HepG2 (cell line): ENCODE data around the gene AJUBA. TPM values are rescaled to one million over a fixed set of nuclear protein-coding genes. Genes with fewer than 3 reads are reported as not detected.

Experiments used
- CENPT ChIP-seq: sonication (generic); formaldehyde crosslinking; IDR thresholded peaks from 2 replicates; pipeline ENCODE4 v1.8.0; 2022; ENCODE audit warnings: low read depth, mild to moderate bottlenecking, moderate library complexity, missing genetic modification reagents
- EP300 ChIP-seq, 3 experiments: sonication (generic) in 1 of 3; formaldehyde crosslinking in 1 of 3; IDR thresholded peaks; 2 replicates each; pipeline versions ENCODE4 v1.5.1 to v1.6.1; 2011 to 2020; ENCODE audit warnings: low read depth in 2 of 3, low read length in 2 of 3, borderline replicate concordance in 1 of 3, improper control_type of control experiment in 1 of 3, mild to moderate bottlenecking in 1 of 3, missing genetic modification reagents in 1 of 3, moderate library complexity in 1 of 3
- GABPA ChIP-seq, 2 experiments: IDR thresholded peaks; 2 replicates each; pipeline ENCODE4 v1.6.1; 2011 to 2016; ENCODE audit warnings: low read depth in 2 of 2, low read length in 1 of 2, missing biosample characterization in 1 of 2, missing genetic modification characterization in 1 of 2
- GABPB1 ChIP-seq: IDR thresholded peaks from 2 replicates; pipeline ENCODE4 v1.6.1; 2016; ENCODE audit warnings: mild to moderate bottlenecking, missing genetic modification reagents, moderate library complexity, missing compliant biosample characterization
- ISX ChIP-seq: sonication (generic); formaldehyde crosslinking; conservative IDR thresholded peaks from 2 replicates; pipeline ENCODE4 v1.5.0; 2020; ENCODE audit warnings: missing genetic modification reagents
- KDM2A ChIP-seq: sonication (generic); formaldehyde crosslinking; IDR thresholded peaks from 2 replicates; pipeline ENCODE4 v1.4.0; 2020; ENCODE audit warnings: low read depth, missing genetic modification reagents, borderline replicate concordance
- MTA3 ChIP-seq: sonication (generic); formaldehyde crosslinking; IDR thresholded peaks from 2 replicates; pipeline ENCODE4 v1.4.0; 2020; ENCODE audit warnings: missing genetic modification reagents
- SMAD3 ChIP-seq: sonication (generic); formaldehyde crosslinking; IDR thresholded peaks from 2 replicates; pipeline ENCODE4 v1.4.0; 2020; ENCODE audit warnings: missing genetic modification reagents
- ZFP36L1 ChIP-seq: sonication (generic); formaldehyde crosslinking; IDR thresholded peaks from 2 replicates; pipeline ENCODE4 v1.8.0; 2022; ENCODE audit warnings: mild to moderate bottlenecking, missing genetic modification reagents, moderate library complexity
- ZNF296 ChIP-seq: sonication (generic); formaldehyde crosslinking; conservative IDR thresholded peaks from 2 replicates; pipeline ENCODE4 v1.5.0; 2020; ENCODE audit warnings: mild to moderate bottlenecking, missing genetic modification reagents
- ZNF432 ChIP-seq: sonication (generic); formaldehyde crosslinking; IDR thresholded peaks from 2 replicates; pipeline ENCODE4 v1.5.0; 2020; ENCODE audit warnings: missing genetic modification reagents, mild to moderate bottlenecking, borderline replicate concordance
- ZNF552 ChIP-seq: sonication (generic); formaldehyde crosslinking; IDR thresholded peaks from 2 replicates; pipeline ENCODE4 v1.9.0; 2022; ENCODE audit warnings: missing genetic modification reagents, mild to moderate bottlenecking, borderline replicate concordance
- ZNF670 ChIP-seq: sonication (generic); formaldehyde crosslinking; IDR thresholded peaks from 2 replicates; pipeline ENCODE4 v1.8.0; 2022; ENCODE audit warnings: mild to moderate bottlenecking, missing genetic modification reagents, borderline replicate concordance
- ZNF788 ChIP-seq: sonication (generic); formaldehyde crosslinking; IDR thresholded peaks from 2 replicates; pipeline ENCODE4 v1.5.0; 2020; ENCODE audit warnings: mild to moderate bottlenecking, missing genetic modification reagents, borderline replicate concordance
- ZNF841 ChIP-seq: sonication (generic); formaldehyde crosslinking; IDR thresholded peaks from 2 replicates; pipeline ENCODE4 v1.8.1; 2023; ENCODE audit warnings: missing genetic modification reagents, borderline replicate concordance
- polyA plus RNA-seq, 8 experiments: library from polyadenylated mRNA; depleted of rRNA in 3 of 8; stranded (reverse) in 7 of 8; unstranded in 1 of 8; fragments of >200 nt; fragmentation: Illumina TruSeq in 4 of 8; extraction: Trizol in 4 of 8; gene quantifications; 2 replicates each; pipeline versions ENCODE4 v1.2.1 to v1.2.3, GENCODE V29; 2011 to 2016; ENCODE audit warnings: low read depth in 4 of 8, missing spikeins in 1 of 8, mixed read lengths in 1 of 8; ENCODE audit not compliant: insufficient read depth in 1 of 8
- total RNA-seq, 5 experiments: library from RNA; depleted of rRNA; stranded (reverse); fragments of >200 nt; fragmentation: Illumina TruSeq; extraction: Trizol; gene quantifications; 2 replicates each; pipeline ENCODE4 v1.2.3, GENCODE V29; 2016; ENCODE audit warnings: low read depth in 1 of 5
- TF ChIP-seq, protein P1 (sequence below): sonication (generic); formaldehyde crosslinking; conservative IDR thresholded peaks from 2 replicates; pipeline ENCODE4 v1.5.0; 2020; ENCODE audit warnings: missing genetic modification reagents
- TF ChIP-seq, protein P2 (sequence below): sonication (generic); formaldehyde crosslinking; IDR thresholded peaks from 2 replicates; pipeline ENCODE4 v1.5.1; 2020; ENCODE audit warnings: missing genetic modification reagents, mild to moderate bottlenecking, borderline replicate concordance
- TF ChIP-seq, protein P3 (sequence below): sonication (generic); formaldehyde crosslinking; conservative IDR thresholded peaks from 2 replicates; pipeline ENCODE4 v1.8.0; 2022; ENCODE audit warnings: missing genetic modification reagents
- TF ChIP-seq, protein P4 (sequence below): IDR thresholded peaks from 2 replicates; pipeline ENCODE4 v1.6.1; 2016; ENCODE audit warnings: missing biosample characterization, missing genetic modification reagents, low read depth
- TF ChIP-seq, protein P5 (sequence below): fragments of 450-650 bp; IDR thresholded peaks from 2 replicates; pipeline ENCODE4 v1.6.1; 2016

The AJUBA gene
- total and polyA plus RNA-seq, 2 of the 13 experiments (the other 11 are each of a cell fraction or from before 2014, with no cell fraction given): 157 to 241 TPM

DNA sequence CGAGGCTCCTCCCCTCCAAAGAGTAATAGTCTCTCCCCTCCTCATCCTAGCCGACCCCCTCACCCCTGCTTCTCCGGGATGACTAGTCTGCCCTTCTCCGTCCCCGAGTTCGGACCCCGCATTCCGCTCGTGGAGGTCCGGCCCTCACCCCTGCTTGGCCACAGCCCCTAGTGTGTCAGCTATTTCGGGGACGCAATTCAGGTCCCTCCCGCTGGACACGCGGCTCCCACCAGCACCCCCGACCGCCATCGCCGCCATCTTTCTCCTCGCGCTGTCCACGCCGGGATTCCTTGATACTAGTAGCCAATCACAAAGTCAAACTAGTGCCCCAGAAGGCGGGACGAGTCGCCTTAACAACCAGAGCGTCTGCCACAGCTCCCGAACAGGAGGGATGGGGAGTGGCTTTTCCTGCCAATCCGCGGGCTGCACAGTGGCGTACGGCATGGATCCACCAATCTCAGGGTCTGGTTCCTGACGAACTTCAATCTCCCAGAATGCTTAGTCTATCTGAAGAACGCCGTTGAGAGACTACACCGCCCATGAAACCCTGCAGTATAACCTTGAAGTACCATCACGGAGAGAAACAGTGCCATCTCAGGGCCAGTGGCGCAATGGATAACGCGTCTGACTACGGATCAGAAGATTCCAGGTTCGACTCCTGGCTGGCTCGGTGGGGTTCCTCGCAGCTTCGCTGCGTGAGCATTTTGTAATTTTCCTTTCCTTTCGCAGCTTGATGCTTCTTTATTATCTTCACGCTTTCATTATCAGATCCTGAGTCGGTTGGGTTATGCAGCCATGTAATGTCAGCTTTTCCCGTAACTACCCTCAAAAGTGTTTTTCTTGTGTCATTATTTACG lies 53.0 kb downstream of the AJUBA start, which contains the start of gene PRMT5 (continued):
- TF ChIP-seq, protein P1, sequence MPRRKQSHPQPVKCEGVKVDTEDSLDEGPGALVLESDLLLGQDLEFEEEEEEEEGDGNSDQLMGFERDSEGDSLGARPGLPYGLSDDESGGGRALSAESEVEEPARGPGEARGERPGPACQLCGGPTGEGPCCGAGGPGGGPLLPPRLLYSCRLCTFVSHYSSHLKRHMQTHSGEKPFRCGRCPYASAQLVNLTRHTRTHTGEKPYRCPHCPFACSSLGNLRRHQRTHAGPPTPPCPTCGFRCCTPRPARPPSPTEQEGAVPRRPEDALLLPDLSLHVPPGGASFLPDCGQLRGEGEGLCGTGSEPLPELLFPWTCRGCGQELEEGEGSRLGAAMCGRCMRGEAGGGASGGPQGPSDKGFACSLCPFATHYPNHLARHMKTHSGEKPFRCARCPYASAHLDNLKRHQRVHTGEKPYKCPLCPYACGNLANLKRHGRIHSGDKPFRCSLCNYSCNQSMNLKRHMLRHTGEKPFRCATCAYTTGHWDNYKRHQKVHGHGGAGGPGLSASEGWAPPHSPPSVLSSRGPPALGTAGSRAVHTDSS: peak; percentile 100
- TF ChIP-seq MTA3 (CRISPR knock-in tag) (no peak), ZNF841 (CRISPR knock-in tag) (0 out of 2 replicates have a peak, but pooled peaks have one; percentile 8), ISX (CRISPR knock-in tag) (peak; percentile 93; the same call in 1 of the 2 replicates), KDM2A (CRISPR knock-in tag) (peak; percentile 100), CENPT (CRISPR knock-in tag) (no peak; the same call in 1 of the 2 replicates), ZFP36L1 (CRISPR knock-in tag) (peak; percentile 43), ZNF788 (CRISPR knock-in tag) (peak; percentile 98), EP300 (IDR thresholded peaks at IDR 0.05; ENCODE audit: low read depth in 2 of 2, low read length in 2 of 2) (peak; percentile 56 to 82; a peak in 3 of 4 replicates), EP300 (CRISPR knock-in tag; IDR thresholded peaks at IDR 0.05; ENCODE audit: borderline replicate concordance) (peak; percentile 64; the same call in 1 of the 2 replicates), ZNF432 (CRISPR knock-in tag) (no peak), GABPB1 (CRISPR knock-in tag) (peak; percentile 84; the same call in 1 of the 2 replicates), ZNF552 (CRISPR knock-in tag) (peak; percentile 99), SMAD3 (CRISPR knock-in tag) (peak; percentile 99), ZNF296 (CRISPR knock-in tag) (peak; percentile 95), GABPA (IDR thresholded peaks at IDR 0.05; ENCODE audit: low read depth, low read length) (no peak), GABPA (CRISPR knock-in tag; IDR thresholded peaks at IDR 0.05; ENCODE audit: low read depth) (no peak), ZNF670 (CRISPR knock-in tag) (0 out of 2 replicates have a peak, but pooled peaks have one; percentile 10)
- TF ChIP-seq, protein P2, sequence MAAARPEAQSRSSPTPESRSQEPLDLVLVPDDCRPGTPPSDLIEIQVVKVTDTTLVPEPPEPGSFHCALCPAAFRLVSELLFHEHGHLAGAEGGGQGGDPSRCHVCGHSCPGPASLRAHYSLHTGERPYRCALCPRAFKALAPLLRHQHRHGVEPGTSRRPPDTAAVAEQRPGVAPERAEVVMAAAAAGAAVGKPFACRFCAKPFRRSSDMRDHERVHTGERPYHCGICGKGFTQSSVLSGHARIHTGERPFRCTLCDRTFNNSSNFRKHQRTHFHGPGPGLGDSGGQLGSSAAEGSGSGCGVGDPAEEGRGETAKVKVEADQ (CRISPR knock-in tag): peak; percentile 99
- TF ChIP-seq, protein P3, sequence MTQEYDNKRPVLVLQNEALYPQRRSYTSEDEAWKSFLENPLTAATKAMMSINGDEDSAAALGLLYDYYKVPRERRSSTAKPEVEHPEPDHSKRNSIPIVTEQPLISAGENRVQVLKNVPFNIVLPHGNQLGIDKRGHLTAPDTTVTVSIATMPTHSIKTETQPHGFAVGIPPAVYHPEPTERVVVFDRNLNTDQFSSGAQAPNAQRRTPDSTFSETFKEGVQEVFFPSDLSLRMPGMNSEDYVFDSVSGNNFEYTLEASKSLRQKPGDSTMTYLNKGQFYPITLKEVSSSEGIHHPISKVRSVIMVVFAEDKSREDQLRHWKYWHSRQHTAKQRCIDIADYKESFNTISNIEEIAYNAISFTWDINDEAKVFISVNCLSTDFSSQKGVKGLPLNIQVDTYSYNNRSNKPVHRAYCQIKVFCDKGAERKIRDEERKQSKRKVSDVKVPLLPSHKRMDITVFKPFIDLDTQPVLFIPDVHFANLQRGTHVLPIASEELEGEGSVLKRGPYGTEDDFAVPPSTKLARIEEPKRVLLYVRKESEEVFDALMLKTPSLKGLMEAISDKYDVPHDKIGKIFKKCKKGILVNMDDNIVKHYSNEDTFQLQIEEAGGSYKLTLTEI: no peak
- TF ChIP-seq, protein P4, sequence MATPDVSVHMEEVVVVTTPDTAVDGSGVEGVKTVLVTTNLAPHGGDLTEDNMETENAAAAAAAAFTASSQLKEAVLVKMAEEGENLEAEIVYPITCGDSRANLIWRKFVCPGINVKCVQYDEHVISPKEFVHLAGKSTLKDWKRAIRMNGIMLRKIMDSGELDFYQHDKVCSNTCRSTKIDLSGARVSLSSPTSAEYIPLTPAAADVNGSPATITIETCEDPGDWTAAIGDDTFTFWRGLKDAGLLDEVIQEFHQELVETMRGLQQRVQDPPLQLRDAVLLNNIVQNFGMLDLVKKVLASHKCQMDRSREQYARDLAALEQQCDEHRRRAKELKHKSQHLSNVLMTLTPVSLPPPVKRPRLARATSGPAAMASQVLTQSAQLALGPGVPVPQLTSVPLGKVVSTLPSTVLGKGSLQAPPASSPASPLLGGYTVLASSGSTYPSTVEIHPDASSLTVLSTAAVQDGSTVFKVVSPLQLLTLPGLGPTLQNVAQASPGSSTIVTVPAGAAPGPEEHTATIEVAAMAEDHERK (CRISPR knock-in tag): peak; percentile 39
- TF ChIP-seq, protein P5, sequence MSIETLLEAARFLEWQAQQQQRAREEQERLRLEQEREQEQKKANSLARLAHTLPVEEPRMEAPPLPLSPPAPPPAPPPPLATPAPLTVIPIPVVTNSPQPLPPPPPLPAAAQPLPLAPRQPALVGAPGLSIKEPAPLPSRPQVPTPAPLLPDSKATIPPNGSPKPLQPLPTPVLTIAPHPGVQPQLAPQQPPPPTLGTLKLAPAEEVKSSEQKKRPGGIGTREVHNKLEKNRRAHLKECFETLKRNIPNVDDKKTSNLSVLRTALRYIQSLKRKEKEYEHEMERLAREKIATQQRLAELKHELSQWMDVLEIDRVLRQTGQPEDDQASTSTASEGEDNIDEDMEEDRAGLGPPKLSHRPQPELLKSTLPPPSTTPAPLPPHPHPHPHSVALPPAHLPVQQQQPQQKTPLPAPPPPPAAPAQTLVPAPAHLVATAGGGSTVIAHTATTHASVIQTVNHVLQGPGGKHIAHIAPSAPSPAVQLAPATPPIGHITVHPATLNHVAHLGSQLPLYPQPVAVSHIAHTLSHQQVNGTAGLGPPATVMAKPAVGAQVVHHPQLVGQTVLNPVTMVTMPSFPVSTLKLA: peak; percentile 70
